ENCODE data around the gene ZNF335. TPM values are rescaled to one million over a fixed set of nuclear protein-coding genes. Genes with fewer than 3 reads are reported as not detected.

The ZNF335 gene
- total and polyA plus RNA-seq, 2 of the 8 experiments (the other 6 are each of a cell fraction or from before 2014, with no cell fraction given) = 12.4 to 14.6 TPM

- Histone ChIP-seq H3K9ac (replicated peaks in 1 of 4; ENCODE audit: extremely low read depth in 1 of 4, low read depth in 3 of 4, low read length in 3 of 4) (no peak overlapping the region), H3K4ac (replicated peaks; ENCODE audit: insufficient read length, low read depth, low read length) (no peak overlapping the region), H3K4me3 (ENCODE audit: extremely low read depth in 1 of 4, insufficient read depth in 2 of 4, low read depth in 3 of 4, low read length in 4 of 4) (no peak overlapping the region), H3K27ac (ENCODE audit: low read depth, low read length) (no peak overlapping the region), H2AFZ (ENCODE audit: low read length) (no peak overlapping the region), H4K8ac (ENCODE audit: extremely low read depth, insufficient read depth, low read length) (no peak overlapping the region), H3K4me1 (replicated peaks in 1 of 4; ENCODE audit: control insufficient read depth in 3 of 4, insufficient read depth in 4 of 4, low read length in 3 of 4) (peaks cover 0 to 6% (median 3%) of the 10 kb centered on the region in 4 experiments; a peak in 3 of 7 replicates), H2BK5ac (ENCODE audit: low read depth, low read length) (no peak overlapping the region), H2BK15ac (ENCODE audit: low read length) (no peak overlapping the region; the same call in 1 of the 2 replicates), H2AK5ac (ENCODE audit: low read depth, low read length) (no peak overlapping the region), H2BK20ac (ENCODE audit: low read length) (no peak overlapping the region), H3K4me2 (ENCODE audit: insufficient read depth in 1 of 2, low read depth in 2 of 2, low read length in 2 of 2) (no peak overlapping the region), H2BK120ac (replicated peaks; ENCODE audit: low read depth, low read length) (no peak overlapping the region), H3K27me3 (replicated peaks in 1 of 4; ENCODE audit: control insufficient read depth in 3 of 4, extremely low read depth in 1 of 4, insufficient read depth in 3 of 4, low read length in 3 of 4) (no peaks in the 10 kb centered on the region), H3K23me2 (ENCODE audit: low read depth, low read length) (no peaks in the 10 kb centered on the region), H2BK12ac (ENCODE audit: low read depth, low read length) (no peak overlapping the region), H3K79me2 (ENCODE audit: control insufficient read depth in 1 of 2, insufficient read depth in 2 of 2, low read length in 2 of 2) (no peaks in the 10 kb centered on the region), H3K18ac (ENCODE audit: extremely low read depth, low read length) (no peak overlapping the region), H4K91ac (replicated peaks; ENCODE audit: insufficient read length, low read length) (no peak overlapping the region), H4K5ac (ENCODE audit: insufficient read length, low read depth, low read length) (no peak overlapping the region), H3K36me3 (ENCODE audit: control insufficient read depth in 2 of 4, insufficient read depth in 4 of 4, low read length in 3 of 4) (no peaks in the 10 kb centered on the region), H3K9me3 (ENCODE audit: insufficient read depth in 2 of 2, low read depth in 1 of 2, low read length in 1 of 2) (no peaks in the 10 kb centered on the region), H3K56ac (replicated peaks; ENCODE audit: insufficient read length, low read depth, low read length) (no peak overlapping the region), H3K14ac (ENCODE audit: insufficient read length) (no peak overlapping the region), H3K23ac (ENCODE audit: insufficient read length) (no peak overlapping the region), H4K20me1 (replicated peaks in 1 of 2; ENCODE audit: control insufficient read depth in 1 of 2, insufficient read depth in 2 of 2, low read length in 2 of 2) (no peaks in the 10 kb centered on the region), H3K79me1 (ENCODE audit: low read depth, low read length) (no peaks in the 10 kb centered on the region)
- no peak for TF ChIP-seq CEBPB (IDR thresholded peaks at IDR 0.05; ENCODE audit: low read depth, low read length)
- TF ChIP-seq TAF7 (optimal IDR thresholded peaks at IDR 0.05; ENCODE audit: borderline replicate concordance, low read depth, low read length) = no peak
- TF ChIP-seq RFX5 (IDR thresholded peaks at IDR 0.05; ENCODE audit: borderline replicate concordance, low read depth, low read length) = no peak
- no peak for TF ChIP-seq JUN (IDR thresholded peaks at IDR 0.05; ENCODE audit: low read depth, low read length)
- no peak for TF ChIP-seq KDM4A (IDR thresholded peaks at IDR 0.05; ENCODE audit: low read depth, low read length, severe bottlenecking)
- no peak for TF ChIP-seq TBP (IDR thresholded peaks at IDR 0.05; ENCODE audit: low read depth, low read length)
- TF ChIP-seq E2F6 (IDR thresholded peaks at IDR 0.05) = no peak
- TF ChIP-seq SAP30 (IDR thresholded peaks at IDR 0.05; ENCODE audit: insufficient read depth, insufficient replicate concordance, low read length) = no peak
- TF ChIP-seq CBX5 (IDR thresholded peaks at IDR 0.05; ENCODE audit: low read depth, low read length) = no peak
- TF ChIP-seq EZH2 (IDR thresholded peaks at IDR 0.05; ENCODE audit: low read depth, low read length, severe bottlenecking) = no peak
- DNase-seq (ENCODE audit: low read depth in 1 of 2, low spot score in 2 of 2) (no peak), FAIRE-seq (no peak)
- 90% methylated on average over 3 of the region's 3 CpGs; no CpG with 5 or more reads in 1 of the 2 experiments for WGBS, 2 experiments (ENCODE audit: extremely low coverage in 1 of 2, insufficient coverage in 1 of 2, insufficient read length in 1 of 2, insufficient replicate concordance in 2 of 2, low coverage in 1 of 2, low lambda C conversion rate in 2 of 2, missing lambda C conversion rate in 1 of 2)
- CTCF ChIA-PET (ENCODE audit: partially characterized antibody) = interaction anchor here (1.5 to 14.5 kb wide), 3 partner anchors 17 to 168 kb away, joined by 3 to 114 read pairs (median 9); partner anchors contain the start of gene MMP9
- POLR2A ChIA-PET (ENCODE audit: partially characterized antibody) = no interaction called here
Observed at GRCh38 chr20:45991616-45992015, 19.6 kb upstream of the ZNF335 start.

Measured in H1 (cell line).